Left forelimb (tissue), 1 donor: ENCODE data around the gene GNG14.
"Not testable (repeated sequence)": the region's sequence is repeated elsewhere in the genome, so short reads cannot be mapped to it uniquely, and the experiment has no call there.

Experiments used
- DNase-seq: peaks from one replicate; pipeline ENCODE4 v3.0.0-alpha.2; 2018; ENCODE audit warnings: low spot score

GNG14 gene

DNA sequence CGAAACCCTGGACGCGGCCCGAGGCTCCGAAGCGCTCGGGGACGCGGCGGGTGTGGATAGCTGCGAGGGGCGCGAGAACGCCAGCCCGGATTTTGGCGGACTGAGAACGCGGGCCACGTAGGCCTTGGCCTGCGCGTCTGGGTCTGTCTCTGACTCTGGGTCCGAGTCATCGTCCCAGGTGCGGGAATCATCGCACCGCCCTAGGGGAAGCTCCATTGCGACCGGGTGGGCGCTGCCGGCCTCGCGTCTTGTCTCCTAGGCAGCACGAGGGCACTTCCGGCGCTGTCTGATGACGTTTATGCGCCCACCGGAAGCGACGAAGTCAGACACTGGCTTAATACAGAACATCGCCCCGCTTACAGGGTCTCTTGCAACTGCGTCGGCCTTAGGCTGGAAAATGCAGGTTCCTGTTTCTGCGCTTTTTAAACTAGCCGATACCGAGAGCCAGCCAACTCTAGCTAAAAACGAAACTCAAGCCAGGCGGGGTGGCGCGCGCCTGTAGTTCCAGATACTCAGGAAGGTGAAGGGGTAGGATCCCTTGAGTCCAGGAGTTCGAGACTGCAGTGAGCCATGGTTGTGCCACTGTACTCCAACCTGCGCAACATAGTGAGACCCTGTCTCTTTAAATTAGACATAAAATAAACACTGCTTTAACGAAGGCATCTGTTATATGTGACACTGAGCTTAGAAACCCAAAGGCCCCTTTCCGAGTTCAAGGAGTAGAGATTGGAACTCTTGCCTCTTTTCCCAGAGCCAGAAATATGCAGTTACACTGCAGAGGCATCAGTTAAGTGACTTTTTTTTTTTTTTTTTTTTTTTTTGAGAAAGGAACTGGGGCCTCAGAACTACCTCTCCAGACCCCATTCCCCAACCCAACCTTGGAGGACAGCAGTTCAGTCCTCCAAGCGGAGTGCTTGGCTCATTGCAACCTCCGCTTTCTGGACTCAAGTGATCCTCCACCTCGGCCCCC, 8.9 kb downstream of the GNG14 start, which contains the start of gene FBXW9:
Gene FBXW9, minus strand, starts transcription at position 266 of the 970 bp plus-strand sequence. Its CDS starts 50 bp downstream, at position 216.
- peak; percentile 96 for DNase-seq

DNA sequence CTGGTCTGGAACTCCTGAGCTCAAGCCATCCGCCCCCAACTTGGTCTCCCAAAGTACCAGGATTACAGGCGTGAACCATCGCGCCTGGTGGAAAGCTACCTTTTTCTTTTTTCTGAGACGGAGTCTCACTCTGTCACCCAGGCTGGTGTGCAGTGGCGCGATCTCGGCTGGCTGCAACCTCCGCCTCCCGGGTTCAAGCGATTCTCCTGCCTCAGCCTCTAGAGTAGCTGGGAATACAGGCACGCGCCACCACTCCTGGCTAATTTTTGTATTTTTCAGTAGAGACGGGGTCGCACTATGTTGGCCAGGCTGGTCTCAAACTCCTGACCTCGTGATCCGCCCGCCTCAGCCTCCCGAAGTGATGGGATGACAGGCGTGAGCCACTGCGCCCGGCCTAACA, 9.6 kb downstream of the GNG14 start:
- not testable (repeated sequence) for DNase-seq

DNA sequence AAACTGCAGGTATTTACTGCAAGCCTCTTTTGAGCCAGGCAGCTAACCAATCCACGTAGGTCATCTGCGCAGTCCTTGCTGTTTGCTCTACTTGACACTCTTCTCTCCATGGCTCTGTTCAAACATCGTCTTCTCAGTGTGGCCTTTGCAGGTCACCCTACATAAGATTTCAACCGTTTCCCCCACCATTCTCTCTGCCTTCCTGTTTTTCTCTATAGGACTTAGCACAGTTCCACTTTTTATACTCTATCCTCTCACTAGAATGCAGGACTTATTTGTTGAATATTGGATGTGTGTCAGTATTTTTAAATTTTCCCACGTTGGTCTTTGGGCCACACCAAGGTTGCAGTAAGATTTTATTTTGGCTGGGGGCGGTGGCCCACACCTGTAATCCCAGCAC, 10.3 kb downstream of the GNG14 start:
- no peak for DNase-seq

DNA sequence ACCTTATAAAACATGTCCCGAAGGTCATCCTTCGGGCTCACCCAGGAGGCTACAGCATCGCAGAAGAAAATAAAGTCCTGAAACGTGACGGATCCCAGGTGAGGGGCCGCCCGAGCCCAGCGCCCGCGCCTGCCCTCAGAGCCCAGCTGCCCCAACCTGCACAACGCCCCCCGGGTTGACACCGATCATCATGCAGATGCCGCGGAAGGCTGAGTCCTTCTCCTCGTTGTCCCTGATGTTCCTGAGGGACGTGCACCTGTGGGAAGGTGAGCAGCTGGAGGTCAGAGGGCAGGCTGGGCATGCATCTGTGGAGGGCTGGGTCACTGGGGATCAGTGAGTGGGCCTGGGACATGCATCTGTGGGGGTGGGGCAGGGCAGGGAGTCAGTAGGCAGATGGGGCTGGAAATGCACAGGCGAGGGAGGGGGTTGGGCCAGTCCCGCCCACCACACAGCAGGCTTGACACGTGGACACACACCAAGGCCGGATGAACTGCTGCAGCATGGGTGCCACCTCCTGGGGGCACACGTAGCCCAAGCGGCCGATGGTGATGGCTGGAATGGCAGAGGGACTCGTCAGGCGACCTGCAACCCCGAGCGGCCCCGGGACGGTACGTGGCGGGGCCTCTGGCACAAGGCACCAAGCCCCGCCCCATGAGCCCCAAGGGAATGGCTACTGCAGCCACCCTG, 13.9 kb downstream of the GNG14 start:
- no peak for DNase-seq

DNA sequence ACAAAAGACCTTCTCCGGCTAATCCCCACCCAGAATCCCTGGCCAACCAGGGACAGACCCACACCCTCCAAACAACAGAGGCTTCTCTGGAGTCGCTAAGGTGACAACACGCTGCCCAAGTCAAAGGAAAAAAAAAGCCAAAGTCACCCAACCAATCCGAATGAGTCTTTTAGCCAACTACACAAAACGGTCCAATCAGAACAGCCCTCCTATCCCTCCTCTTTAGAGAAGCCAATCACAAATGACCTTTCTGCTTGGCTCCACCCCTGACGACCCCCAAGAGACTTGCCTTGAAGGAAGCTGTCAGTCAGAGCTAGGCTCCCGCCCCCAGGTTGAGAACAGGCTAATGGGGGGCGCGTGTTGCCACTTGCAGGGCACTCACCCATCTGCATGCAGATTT, 15.2 kb downstream of the GNG14 start:
- DNase-seq, result no peak

DNA sequence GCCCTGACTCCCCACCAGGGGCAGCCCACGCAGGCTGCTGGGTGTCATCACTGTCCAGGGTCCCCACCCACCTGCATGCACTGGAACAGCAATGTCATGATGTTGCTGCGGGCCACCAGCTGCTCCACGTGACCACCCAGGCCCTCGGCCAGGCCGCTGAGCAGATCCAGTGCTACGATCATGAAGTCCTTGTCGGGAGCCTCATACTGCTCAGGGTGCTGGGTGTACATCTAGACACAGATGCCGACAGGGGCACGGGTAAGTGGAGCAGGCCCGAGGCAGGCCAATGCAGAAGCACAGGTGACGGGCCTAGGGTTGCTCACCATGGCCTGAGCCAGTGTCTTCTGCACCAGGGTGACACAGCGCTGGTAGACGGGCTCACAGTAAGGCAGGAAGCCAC, 17.4 kb downstream of the GNG14 start:
- no peak for DNase-seq

DNA sequence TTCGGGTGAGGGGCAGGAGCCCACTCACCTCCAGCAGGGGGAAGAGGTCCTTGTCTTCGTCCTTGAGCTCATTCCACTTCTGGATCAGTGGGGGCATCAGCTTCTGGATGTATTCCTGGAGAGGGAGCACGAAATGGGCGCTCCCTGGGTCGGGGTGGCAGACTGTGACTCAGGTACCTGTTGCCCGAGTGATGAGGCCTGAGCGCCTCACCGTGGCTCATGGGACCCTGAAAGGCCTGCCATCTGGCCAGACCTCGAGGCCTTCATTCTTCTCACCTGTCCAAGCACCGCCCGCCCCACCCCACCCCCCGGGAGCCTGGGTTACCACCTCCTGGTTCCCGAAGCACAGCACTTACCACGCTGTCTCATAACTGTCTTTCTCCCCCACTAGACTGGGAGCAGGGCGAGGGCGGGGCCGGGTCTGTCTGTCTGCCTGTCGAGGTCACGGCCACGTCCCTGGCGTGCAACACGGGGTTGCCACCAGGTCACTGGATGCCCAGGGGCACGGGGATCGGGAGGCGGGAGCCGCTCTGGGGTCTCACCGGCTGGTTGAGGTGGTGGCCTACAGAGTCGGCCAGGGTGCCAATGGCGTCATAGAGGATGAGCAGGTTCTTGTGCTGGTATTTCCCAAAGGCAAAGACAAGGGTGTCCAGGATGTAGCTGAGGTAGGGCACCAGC, 18.0 kb downstream of the GNG14 start:
- no peak for DNase-seq

DNA sequence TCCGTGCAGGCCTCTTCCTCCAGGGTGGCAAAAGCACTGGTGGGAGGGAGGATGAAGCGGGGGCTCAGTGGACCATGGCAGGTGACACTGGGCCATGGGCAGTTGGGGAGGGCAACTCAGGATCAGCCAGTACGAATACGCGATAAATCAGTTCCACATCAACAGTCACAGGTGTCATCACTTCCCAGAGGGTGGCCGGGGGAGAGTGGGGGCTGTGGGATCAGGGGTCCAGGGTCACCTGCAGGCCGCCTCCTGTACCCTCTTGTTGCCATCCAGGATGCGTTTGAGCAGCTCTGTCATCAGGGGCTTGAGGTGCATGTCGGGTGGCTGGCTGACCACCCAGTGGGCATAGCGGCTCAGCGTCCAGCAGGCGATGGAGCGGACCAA, 18.5 kb downstream of the GNG14 start:
- no peak for DNase-seq

DNA sequence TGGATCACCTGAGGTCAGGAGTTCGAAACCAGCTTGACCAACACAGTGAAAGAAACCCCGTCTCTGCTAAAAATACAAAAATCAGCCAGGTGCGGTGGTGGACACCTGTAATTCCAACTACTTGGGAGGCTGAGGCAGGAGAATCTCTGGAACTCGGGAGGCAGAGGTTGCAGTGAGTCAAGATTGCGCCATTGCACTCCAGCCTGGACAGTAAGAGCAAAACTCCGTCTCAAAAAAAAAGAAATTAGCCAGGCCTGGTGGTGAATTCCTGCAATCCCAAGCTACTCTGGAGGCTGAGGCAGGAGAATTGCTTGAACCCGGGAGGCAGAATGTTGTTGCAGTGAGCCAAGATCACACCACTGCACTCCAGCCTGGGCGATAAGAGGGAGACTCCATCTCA, 20.8 kb downstream of the GNG14 start:
- no peak for DNase-seq

DNA sequence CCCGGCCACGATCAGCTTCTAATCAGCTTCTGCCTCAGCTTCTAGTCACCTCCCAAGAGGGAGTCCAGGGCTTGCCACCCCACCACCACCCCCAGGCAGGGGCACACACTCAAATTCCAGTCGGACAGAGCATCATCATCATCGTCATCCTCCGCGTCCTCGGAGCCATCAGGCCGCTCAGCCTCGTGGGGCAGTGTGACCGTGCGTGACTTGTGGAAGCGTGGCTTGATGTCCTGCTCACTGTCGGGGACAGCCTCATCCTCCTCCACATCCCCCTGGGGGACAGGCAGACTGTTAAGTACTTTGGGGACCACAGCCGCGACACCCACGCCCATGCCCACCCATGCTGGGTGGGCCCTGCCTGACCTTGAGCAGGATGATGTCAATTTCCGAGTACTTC, 23.4 kb downstream of the GNG14 start:
- no peak for DNase-seq

DNA sequence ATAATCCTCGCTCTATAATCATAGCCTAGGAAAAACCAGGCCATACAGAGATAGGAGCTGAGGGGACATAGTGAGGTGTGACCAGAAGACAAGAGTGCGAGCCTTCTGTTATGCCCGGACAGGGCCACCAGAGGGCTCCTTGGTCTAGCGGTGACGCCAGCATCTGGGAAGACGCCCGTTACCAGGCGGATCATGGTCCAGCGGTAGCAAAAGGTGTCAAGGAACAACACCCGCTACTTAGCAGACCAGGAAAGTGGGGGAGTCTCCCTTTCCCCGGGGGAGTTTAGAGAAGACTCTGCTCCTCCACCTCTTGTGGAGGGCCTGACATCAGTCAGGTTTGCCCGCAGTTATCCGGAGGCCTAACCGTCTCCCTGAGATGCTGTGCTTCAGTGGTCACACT, 24.3 kb downstream of the GNG14 start:
- DNase-seq, result not testable (repeated sequence)

DNA sequence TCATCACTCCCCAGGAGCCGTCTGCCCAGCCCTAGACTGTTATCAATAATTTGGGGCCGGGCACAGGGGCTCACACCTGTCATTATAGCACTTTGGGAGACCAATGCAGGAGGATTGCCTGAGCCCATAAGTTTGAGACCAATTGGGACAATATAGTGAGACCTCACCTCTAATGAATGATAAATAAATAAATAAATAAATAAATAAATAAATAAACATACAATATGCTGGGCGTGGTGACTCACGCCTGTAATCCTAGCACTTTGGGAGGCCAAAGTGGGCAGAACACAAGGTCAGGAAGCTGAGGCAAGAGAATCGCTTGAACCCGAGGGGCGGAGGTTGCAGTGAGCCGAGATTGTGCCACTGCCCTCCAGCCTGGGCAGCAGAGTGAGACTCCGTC, 25.5 kb downstream of the GNG14 start:
- DNase-seq, result not testable (repeated sequence)

DNA sequence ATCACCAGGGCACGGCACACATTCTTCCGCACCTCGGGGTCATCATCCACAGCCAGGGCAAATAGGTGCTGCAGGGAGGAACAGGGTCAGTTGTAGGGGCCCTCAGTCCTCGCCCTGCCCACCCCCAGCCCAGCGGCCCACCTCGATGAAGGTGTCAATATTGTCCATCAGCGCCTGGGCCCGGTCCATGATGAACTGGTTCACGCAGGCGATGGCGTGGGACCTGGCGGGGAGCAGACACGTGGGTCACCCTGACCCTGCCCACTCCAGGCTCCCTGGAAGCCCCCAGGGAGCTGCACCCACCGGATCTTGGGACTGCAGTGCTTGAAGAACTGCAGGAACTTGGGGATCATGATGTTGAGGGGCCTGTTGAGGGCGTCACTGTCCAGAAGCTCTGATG, 27.3 kb downstream of the GNG14 start:
- DNase-seq, result no peak

DNA sequence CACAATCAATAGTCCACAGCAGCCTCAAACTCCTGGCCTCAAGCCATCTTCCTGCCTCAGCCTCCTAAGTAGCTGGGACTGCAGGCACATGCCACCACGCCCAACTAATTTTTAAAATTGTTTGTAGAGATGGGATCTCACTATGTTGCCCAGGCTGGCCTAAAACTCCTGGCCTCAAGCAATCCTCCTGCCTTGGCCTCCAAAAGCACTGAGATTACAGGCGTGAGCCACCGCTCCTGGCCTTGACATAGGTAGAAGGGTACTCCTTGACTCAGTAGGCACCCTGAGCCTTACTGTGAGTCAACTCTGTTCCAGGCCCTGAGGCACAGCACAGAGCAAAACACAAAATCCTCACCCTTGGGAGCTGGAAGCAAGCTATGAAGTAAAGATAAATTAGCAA, 28.1 kb downstream of the GNG14 start:
- DNase-seq, result no peak

DNA sequence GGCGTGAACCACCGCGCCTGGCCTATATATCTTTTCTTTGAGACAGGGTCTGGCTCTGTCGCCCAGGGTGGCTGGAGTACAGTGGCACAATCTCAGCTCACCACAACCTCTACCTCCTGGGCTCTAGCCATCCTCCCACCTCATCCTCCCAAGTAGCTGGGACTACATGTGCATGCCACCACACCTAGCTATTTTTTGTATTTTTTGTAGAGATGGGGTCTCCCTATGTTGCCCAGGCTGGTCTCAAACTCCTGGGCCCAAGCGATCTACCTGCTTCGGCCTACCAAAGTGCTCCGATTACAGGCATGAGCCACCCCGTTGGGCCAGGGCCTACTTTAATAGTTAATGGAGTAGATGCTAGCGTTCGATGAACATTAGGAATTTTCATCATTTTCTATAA, 32.5 kb downstream of the GNG14 start:
- DNase-seq, result no peak

DNA sequence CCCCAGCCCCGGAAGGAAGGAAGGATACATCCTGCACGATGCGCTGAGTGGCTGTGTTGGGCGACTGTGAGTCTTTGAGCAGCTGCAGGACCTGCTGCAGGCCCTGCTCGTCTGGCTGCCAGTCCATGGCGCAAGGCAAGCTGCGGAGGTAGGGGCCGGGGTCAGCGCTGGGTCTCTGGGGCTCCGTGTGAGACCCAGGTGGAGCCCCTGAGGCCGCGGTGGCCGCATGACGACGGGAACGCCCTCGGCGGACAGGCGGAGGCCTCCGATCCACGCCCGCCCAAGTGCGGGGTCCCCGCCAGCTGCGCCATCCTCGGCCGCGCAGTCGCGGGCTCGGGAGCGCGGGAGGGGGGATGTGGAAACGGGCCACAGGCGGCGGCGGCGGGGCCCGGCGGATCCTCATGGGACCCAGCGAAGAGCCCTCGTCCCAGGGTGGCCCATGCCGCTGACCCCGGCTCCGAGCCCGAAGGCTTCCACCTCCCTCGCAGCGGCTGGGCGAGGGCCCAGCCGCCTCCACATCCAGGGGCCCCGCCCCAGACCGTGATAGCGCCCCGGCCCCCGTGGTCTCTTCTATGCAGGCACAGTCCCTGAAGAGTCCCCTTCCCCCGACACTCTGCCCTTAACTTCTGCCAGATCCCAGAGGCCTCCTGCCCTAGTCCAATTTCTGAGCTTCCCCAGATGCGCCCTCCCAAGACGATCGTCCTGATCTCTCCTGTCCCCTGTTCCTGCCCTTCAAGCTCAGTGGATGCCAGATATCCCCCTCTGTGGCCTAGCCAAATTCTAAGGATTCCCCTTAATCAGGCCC, 33.3 kb downstream of the GNG14 start:
- no peak for DNase-seq

DNA sequence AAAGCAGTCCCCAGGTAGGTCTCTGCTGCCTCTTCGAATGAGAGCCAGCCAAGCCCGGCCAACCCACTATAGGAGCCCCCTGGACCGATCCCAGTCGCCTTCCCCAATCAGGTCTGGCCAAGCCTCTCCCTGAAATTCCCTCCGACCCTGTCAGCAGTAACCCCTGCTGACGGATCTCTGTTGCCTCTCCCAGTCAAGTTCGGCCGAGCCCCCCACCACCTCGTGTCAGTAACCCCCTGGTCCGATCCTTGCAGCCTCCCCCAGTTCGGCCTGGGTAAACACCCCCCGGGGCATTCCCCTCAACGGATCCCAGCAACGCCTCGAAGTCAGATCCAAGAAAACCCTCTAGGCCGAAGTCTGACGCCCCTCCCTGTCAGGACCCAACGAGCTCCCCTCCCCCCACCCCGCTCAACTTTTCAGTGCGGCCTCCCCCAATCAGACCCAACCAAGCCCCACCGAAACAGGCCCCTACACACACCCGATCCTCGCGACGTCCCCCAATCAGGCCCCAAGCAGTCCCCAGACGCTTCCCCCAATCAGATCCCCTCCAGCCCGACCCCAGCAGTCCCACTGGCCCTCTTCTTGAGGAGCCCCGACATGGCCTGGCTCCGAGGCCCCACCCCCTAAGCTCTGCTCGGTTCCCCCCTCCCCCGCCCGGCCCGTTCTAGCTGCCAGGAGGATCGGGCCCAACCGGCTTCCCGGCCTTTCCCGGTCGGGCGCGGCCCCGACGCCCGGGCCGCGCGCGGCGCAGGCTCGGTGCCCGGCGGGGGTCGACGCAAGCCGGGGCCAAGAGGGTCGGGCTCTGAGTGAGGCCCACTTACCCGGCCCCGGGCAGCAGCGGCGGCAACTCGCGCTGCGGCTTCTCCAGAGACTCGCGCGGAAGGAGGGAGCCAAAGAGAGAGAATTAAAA, 34.1 kb downstream of the GNG14 start:
- peak; percentile 87 for DNase-seq

DNA sequence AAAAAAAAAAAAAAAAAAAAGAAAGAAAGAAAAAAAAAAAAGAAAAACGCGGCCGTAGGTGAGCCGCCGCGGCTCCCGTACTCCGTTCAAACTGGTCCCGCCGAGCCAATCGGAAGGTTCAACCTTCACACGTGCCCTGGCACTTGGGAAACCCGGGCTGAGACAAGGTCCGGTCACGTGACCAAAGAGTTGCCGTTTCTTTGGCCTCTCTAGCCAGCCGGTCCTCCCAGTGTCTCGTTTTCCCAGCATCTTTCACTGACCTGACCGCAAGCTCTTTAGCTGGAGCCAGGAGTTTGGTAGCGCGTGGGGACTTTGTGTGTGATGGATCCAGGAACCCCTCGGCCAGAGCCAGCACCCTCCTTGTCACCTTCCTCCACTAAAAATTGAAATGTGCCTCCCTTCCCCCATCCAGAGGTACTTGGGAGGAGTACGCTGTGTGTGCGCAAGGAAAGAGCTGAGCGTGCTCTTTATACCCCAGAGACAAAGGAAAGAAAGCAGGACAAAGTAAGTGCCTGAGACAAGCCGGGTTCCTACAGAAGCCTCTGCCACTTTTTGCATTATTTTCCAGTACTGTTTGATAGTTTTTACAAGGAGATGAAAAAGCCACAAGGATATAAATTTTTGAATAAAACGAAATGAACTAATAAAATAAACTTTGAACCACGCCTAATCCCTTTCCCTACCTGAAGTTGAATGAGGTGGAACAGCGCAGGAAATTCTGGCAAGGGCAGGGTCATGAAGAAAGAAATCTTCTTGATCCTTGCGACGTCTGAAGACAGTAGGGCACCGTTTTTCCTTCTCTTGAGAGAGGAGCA, 35.0 kb downstream of the GNG14 start:
- DNase-seq, result peak; percentile 94

DNA sequence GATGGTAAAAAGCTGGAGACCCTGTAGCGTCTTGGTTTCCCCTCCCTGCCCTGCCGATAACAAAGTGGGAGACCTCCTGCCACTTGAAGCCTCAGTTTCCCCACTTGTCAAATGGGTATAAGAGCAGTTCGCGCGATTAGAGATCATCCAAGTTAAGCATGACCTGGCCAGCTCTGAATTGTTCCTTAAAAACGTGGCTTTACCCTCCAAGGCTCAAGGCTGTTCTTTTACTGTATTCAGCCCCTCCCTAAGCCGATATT, 35.5 kb downstream of the GNG14 start:
- DNase-seq, result no peak
